GM19463 (cell line): Measurements from ENCODE around the gene DNAJC19.
"Not testable (repeated sequence)": the region's sequence is repeated elsewhere in the genome, so short reads cannot be mapped to it uniquely, and the experiment has no call there.

Source experiments
- ATAC-seq: cut with Tn5 transposase; IDR thresholded peaks from one replicate; pipeline ENCODE4 v1.9.1; 2021; ENCODE audit warnings: mild to moderate bottlenecking, moderate library complexity; ENCODE audit not compliant: unreplicated experiment

DNAJC19 gene

DNA sequence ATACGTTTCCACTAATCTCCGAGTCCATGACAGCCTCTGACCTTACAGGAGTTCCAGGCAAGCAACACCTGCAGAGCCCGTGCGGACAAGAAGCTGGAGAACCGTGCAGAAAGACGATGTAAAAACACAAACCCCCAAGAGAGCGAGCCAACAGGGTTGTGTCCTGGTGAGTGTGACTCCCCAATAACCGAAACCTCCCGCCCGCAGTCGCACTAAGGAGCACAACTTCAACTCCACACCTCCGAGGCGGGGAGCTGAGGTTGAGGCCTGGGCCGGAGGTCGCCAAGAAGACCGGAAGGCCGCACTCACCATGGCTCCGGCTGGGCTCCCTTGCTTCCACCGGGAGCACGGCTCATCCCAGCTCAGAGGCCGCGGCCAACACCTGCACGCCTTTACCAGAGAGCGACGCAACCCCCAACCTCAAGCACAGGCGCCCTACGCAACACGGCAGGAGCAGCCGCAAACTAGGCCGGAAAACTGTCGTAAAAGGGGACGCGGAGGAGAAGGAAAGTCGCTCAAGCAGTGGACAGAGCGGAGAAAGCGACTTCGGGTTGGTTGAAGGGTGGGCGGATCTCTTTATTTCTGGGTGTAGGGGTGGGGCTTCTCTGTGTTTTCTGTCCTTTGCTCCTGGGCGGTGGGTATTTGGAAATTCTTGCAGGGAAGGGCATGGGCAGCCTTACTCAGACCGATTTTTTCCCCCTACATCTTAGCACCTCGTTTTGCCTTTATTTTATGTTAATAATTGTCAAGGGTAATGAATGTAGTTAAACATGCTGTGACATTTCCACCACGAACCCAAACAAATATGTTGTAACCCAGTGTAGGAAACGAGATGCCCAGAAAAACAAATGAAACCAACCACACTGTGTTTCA lies at the start of gene DNAJC19:
Gene DNAJC19 (minus strand): TSS at position 446 of the 873 bp plus-strand sequence. CDS start 134 bp downstream, at position 312.
- peak; percentile 93 for ATAC-seq

DNA sequence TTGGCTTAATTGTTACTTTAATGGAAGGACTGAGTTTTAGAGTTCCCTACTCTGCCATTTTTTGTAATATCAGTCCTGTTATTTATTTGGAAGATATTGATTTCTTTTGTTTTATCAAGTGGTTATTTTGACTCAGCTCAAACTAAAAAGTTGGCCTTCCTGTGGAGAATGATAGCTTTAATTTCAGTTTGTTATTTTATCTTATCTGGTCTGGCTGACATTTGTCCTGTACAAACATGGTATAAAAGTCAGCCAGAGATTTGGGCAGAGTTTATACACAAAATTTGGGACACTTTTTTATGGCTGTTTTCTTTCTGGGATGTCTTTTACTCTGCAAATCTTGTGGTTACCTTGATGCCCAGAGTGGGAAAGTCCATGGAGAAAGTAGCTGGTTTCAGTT lies 41.4 kb upstream of the DNAJC19 start:
- ATAC-seq = no peak

DNA sequence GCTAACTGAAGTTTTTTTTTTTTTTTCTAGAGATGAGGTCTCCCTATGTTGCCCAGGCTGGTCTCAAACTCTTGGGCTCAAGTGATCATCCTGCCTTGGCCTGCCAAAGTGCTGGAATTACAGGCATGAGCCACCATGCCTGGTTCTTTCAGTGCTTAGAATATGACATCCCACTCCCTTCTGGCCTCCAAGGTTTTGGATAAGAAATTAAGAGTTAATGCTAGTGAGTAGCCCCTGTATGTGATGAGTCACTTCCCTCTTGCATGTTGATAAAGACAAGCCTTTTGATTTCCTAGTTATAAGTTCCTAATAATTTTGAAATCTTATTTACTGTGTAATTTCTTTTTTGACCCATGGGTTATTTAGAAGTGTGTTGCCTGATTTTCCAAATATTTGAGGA lies 35.7 kb upstream of the DNAJC19 start:
- no peak for ATAC-seq

DNA sequence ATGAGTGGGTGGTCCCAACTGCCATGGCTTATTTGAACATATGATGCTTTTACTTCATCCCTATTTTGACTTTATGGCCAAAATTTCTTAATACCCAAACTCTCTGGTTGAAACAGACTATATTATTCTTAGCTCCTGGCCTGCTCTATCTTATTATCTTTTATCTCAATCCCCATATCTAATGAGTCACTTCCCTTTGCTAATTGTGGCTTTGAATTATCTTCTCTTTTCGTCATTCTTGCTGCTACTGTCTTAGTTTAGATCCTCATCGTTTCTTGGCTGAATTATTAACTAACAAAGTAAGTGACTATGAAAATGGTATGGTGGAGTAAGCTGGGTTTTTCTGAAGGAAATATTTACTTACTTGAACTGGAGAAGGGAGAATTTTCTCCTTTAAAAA lies 28.2 kb upstream of the DNAJC19 start:
- ATAC-seq = no peak

DNA sequence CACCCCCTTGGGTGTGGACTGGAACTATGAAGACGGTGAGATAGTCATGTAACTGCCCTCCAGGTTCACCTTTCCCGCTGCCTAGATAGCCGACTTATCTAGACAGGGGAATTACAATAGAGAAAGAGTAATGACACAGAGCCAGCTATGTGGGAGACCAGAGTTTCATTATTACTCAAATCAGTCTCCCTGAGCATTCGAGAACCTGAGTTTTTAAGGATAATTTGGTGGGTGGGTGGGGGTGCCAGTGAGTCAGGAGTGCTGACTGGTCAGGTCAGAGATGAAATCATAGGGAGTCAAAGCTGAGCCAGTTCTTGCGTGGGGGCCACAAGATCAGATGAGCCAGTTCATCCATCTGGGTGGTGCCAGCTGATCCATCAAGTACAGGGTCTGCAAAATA lies 19.7 kb upstream of the DNAJC19 start:
- peak; percentile 66 for ATAC-seq

DNA sequence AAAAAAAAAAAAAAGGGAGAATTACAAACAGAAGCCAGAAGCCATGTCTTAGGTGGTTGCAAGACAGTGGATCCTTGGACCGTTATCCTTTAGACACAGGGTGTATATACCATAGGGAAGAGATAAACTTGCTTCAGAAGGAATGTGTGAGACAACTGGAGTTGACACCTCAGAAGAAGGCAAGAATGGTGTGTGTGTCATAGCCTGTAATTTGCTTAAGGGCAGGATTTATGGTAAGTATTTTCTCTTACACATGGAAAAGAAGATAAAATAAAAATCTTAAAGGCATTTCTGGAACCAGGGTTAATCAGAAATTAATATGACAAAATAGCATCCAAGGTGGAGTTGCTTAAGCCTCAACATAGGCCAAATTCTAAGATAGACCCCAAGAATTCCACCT lies 19.3 kb upstream of the DNAJC19 start:
- no peak for ATAC-seq

DNA sequence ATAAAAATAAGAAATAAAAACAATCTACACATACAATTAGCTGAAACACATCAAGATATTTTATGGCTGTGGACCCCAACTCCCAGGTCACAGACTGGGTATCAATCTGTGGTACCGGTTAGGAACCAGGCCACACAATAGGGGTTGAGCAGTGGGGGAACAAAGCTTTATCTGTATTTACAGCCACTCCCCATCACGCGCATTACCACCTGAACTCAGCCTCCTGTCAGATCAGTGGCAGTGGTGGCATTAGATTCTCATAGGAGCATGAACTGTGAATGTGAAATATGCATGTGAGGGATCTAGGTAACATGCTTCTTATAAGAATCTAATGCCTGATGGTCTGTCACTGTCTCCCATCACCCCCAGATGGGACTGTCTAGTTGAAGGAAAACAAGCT lies 17.7 kb upstream of the DNAJC19 start:
- no peak for ATAC-seq

DNA sequence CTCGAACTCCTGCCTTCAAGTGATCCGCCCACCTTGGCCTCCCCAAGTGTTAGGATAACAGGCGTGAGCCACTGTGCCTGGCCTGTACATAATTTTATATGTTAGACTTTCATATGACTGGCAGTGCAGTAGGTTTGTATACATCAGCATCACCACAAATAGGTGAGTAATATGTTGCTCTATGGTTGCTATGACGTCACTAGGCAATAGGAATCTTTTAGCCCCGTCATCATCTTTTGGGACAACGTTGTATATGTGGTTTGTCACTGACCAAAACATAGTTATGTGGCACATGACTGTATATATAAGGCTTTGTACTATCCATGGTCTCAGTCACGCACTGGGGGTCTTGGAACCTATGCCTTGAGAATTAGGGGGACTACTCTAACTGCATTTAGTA lies 17.0 kb upstream of the DNAJC19 start:
- no peak for ATAC-seq

DNA sequence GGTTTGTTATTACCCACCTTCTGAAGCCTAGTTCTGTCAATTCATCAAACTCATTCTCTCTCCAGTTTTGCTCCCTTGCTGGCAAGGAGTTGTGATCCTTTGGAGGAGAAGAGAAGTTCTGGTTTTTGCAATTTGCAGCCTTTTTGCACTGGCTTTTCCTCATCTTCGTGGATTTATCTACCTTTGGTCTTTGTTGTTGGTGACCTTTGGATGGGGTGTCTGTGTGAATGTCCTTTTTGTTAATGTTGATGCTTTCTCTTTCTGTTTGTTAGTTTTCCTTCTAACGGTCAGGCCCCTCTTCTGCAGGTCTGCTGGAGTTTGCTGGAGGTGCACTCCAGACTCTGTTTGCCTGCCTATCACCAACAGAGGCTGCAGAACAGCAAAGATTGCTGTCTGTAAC lies 13.9 kb upstream of the DNAJC19 start:
- ATAC-seq = not testable (repeated sequence)

DNA sequence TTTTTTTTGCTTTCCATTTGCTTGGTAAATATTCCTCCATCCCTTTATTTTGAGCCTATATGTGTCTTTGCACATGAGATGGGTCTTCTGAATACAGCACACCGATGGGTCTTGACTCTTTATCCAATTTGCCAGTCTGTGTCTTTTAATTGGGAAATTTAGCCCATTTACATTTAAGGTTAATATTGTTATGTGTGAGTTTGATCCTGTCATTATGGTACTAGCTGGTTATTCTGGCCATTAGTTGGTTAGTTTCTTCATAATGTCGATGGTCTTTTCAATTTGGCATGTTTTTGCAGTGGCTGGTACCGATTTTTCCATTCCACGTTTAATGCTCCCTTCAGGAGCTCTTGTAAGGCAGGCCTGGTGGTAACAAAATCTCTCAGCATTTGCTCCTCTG lies 12.8 kb upstream of the DNAJC19 start:
- ATAC-seq = not testable (repeated sequence)

DNA sequence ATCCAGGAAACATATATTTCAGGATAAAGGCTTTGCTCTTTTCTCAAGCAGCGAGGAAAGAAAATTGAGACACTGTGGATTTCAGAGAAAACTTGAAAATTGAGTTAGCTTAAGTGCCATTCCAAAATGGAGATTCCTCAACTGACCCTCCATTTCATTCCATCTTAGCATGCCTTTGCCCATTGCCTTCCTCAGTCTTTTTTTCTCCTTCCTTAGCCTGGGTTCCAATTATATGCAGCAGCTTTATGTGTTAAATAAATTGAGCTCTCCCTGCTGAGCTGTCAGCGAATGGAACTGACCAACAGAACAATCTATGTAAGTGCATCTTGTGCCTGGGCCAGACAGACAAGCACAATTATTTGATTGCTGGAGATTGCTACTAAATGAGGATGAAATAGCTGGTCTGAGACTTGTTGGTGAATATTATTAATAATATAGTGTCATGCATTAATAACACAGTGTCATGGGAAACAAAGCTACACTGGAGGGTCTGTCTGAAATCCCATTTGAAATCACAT lies 6.9 kb upstream of the DNAJC19 start:
- no peak for ATAC-seq

DNA sequence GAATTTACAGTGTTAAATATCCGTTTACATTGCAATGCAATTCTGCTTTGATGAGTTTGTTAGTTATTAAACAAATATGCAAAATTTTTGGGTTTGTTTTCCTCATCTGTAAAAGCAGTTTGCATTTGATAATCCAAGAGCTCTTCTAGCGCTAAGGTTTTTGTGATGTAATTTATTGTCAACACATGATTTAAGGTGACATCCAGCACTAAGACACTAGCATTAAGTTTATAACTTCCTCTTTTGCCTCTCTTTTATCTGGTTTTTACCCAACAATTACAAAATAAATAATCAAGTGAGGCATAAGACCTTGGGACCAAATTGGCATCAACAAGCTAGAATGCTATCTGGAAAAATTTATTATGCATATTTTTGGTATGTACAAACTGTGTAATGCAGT lies 969 bp upstream of the DNAJC19 start:
- no peak for ATAC-seq

DNA sequence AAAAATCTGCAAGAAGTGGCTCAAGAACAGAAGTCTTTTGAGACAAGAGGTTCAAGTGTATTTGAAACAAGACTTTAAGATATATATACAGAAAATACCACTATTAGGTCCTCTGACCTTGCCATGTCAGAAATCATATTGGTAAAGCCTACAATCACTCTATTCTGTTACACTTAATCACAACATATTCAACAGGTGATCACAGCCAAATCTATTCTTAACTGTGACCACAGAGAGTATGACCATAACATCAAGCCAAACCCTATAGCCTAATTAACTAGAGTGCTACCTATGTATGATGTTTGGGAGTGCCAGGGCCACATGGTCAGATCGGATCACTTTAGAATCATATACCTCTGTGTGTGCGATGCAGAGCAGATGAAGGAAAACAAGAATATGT lies 2.2 kb downstream of the DNAJC19 start:
- no peak for ATAC-seq

DNA sequence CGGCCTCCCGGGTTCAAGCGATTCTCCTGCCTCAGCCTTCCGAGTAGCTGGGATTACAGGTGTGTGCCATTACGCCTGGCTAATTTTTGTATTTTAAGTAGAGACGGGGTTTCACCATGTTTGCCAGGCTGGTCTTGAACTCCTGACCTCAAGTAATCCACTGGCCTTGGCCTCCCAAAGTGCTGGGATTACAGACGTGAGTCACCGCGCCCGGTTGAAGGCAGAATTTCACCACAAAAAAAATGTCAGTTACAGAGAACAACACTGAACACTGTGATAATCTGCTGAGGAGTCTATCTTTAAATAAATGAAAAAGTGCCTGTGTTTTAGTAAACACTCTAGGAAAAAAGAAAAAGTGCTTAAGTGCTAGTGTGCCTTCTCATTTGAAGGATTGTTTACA lies 3.2 kb downstream of the DNAJC19 start:
- ATAC-seq = not testable (repeated sequence)

DNA sequence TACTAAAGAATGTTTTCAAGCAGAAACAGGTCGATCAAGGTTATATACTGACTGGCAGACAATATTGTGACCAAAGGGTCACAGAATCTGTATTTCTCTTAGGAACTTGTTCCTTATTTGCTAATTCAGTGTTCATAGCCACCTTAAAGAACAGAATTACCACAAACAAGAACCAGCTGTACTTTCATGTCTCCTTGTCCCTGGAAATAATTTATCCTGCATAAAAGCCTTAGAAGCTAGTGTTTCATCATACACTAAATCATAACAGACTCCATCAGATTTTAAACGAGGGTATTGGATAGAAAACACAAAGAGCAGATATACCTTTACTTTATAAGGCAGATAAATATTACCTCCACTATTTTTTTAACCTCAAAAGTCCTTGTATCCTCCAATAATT lies 6.4 kb downstream of the DNAJC19 start:
- ATAC-seq = no peak

DNA sequence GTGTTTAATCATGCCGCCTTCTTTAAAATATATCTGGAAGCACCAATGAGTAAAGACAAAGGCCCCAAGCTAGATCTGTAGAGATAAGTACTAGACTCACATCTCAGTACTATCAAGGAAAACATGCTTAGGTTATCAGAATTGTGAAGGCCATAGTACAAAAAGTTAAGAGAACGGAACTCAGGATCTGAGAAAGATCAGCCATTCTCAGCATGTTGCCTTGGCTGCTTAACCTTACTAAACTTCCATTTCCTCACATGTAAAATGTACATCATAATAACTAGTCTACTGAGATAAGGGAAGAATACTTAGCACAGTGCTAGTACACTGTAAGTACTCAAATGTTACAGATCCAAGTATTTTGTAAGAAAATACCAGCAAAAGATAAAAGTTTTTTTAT lies 7.6 kb downstream of the DNAJC19 start:
- ATAC-seq = no peak

DNA sequence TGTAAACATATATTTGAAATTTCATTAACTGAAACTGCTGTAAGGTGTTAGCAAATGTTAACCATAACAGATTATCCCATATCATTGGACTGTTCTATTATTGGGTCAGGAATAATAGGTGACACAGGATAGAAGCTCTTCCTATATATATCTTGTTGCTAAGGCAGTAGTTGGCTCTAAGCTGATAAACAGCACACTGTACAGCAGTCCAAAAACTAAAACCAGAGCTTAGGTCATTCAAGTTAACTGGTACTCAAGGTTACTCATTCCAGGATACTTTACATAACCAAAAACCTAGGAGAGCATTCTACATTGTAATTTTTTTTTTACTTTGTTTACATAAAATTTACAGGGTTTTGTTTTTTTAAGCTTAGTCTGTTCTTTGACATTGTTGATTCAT lies 8.9 kb downstream of the DNAJC19 start:
- ATAC-seq = peak; percentile 46

DNA sequence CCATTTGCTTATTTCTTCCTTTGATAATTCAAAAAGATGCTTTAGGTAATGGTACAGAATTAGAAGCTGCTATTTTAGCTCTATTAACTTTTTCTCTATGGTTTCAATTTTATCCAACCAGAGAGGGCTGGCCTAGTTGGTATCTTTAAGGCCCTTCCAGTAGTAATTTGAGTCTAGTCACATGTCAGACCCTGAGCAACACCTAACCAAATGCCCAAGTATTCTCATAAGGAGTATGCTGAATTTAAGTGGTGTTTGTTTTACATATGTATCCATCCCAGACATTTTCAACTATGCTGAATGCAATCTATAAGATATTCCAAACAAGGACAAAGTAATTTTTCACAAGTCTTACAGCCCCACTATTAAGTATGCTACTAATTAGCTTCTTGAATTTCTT lies 9.6 kb downstream of the DNAJC19 start:
- ATAC-seq = no peak

DNA sequence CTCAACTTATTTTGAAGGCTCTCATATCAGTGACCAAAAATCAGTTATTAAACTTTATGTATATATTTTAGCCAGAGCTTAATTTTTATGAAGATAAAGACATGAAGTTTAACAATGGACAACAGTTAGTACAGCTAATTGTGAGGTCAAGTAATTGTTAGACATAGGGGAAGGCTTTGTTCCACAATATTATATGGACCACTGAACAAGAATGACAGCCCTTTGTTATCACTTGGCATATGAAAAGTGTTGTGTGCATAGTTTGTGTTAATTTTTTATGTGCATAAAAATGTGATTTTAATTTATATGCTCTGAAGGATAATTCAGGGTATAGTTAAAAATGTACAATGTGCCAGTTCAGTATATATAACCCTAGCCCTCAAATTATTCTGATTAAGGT lies 12.0 kb downstream of the DNAJC19 start:
- ATAC-seq = no peak

DNA sequence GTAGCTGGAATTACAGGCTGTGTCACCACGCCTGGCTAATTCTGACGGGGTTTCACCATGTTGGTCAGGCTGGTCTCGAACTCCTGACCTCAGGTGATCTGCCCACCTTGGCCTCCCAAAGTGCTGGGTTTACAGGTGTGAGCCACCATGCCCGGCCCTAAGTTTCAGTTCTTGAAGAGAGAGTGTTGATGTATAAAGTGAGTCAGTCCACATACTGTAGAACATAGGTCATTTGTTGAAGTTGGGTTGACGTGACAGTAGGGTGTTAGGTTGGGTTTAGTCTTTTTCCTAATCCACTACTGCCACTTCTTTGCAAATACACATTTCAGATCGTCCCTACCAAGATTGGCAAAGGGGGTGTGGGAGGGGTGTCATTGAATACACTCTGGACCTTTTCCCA lies 15.2 kb downstream of the DNAJC19 start:
- no peak for ATAC-seq

DNA sequence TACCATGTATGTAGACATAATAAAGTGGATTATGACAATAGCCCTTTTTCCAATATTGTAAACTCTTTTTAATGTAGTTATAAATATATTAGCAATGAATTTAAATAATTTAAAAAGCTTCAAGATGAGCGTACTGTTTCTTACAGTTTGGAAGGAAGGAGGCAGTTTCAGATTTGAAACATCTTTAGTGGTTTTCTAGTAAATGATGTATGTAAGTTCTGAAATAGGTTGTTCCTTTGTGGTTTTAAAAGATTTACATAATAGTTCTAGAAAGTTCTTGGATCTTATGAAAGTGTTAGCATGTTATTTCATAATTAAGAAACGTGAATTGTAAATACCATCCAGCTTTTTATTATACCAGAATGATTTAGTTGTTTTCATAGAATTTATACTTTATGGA lies 16.0 kb downstream of the DNAJC19 start:
- peak; percentile 42 for ATAC-seq

DNA sequence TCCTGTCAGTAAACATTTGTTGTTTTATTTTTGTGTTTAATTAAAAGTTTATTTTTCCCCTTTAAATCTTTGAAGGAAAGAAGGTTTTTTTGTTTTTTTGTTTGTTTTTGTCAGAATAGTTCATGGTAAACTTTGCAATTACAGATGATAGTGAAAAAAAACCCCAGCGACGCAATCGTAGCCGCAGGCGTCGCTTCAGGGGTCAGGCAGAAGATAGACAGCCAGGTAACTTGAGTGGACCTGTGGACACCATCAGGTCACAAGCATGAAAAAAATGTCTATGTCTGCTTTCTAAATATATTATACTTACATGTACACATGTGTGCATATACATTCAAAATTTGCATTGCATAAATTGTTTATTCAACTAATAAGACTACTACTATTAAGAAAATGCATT lies 18.6 kb downstream of the DNAJC19 start:
- no peak for ATAC-seq

DNA sequence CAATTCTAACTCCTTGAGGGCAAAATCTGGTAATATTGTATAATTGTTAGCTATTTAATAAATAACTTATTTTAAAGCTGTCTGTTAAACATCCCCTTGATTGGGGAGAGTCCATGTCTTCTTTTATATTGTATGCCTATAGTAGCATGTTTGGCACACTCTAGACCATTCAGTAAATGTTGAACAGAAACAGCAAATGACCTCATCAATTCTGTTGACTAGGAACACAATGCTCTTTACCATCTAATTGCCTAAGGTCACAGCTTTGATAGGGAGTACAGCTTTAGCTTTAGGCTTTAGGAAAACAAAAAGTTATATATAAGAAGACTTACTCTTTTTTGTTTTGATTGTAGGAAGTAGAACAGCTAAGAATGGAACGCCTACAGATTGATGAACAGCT lies 27.0 kb downstream of the DNAJC19 start:
- ATAC-seq = no peak
